ENCODE data around the gene COG5. TPM values are rescaled to one million over a fixed set of nuclear protein-coding genes. Genes with fewer than 3 reads are reported as not detected.

The COG5 gene
- total and polyA plus RNA-seq, 3 donors from 2014 or later = 27.1 to 76.1 (median 70.6) TPM

DNA sequence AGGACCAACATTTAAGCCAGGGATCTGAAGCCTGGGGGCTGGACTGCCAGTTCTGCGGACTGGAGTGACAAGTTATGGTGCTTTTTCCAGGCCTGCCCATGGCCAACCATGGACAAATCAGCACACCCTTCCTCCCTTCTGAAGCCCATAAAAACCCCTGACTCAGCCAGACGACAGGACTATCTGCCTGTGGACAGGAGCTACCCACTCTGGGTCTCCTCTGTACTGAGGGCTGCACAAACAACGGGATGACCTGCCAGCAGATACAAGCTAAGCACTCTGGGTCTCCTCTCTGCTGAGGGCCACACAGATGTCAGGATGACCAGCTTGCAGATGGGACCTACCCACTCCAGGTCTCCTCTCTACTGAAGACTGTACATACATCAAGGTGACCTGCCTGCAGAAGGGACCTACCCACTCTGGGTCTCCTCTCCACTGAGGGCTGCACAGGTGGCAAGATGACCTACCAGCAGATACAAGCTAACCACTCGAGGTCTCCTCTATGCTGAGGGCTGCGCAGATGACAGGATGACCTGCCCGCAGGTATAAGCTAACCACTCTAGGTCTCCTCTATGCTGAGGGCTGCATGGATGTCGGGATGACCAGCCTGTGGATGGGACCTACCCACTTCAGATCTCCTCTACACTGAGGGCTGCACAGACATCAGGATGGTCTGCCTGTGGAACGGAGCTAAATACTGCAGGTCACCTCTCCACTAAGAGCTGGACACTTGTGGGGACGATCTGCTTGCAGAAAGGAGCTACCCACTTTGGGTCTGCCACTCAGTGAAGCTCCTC is 204.0 kb downstream of the COG5 start:
- 82 to 87% methylated on average over 2 to 9 of the region's 9 CpGs for WGBS, 2 donors
- intact Hi-C loops (cut with DNase I; ENCODE audit: low total_unique reads) = no loop called here
- Histone ChIP-seq H3K36me3 (ENCODE audit: low read depth, missing control alignments) (no peaks in the 10 kb centered on the region), H3K27me3 (no peaks in the 10 kb centered on the region), H3K4me3 (no peak overlapping the region), H3K9me3 (no peaks in the 10 kb centered on the region), H3K27ac (no peak overlapping the region), H3K4me1 (no peaks in the 10 kb centered on the region)
- no peak for DNase-seq
- TF ChIP-seq, protein P1, sequence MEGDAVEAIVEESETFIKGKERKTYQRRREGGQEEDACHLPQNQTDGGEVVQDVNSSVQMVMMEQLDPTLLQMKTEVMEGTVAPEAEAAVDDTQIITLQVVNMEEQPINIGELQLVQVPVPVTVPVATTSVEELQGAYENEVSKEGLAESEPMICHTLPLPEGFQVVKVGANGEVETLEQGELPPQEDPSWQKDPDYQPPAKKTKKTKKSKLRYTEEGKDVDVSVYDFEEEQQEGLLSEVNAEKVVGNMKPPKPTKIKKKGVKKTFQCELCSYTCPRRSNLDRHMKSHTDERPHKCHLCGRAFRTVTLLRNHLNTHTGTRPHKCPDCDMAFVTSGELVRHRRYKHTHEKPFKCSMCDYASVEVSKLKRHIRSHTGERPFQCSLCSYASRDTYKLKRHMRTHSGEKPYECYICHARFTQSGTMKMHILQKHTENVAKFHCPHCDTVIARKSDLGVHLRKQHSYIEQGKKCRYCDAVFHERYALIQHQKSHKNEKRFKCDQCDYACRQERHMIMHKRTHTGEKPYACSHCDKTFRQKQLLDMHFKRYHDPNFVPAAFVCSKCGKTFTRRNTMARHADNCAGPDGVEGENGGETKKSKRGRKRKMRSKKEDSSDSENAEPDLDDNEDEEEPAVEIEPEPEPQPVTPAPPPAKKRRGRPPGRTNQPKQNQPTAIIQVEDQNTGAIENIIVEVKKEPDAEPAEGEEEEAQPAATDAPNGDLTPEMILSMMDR (IDR thresholded peaks at IDR 0.05) = no peak
- no peak for TF ChIP-seq POLR2A (IDR thresholded peaks at IDR 0.05)

DNA sequence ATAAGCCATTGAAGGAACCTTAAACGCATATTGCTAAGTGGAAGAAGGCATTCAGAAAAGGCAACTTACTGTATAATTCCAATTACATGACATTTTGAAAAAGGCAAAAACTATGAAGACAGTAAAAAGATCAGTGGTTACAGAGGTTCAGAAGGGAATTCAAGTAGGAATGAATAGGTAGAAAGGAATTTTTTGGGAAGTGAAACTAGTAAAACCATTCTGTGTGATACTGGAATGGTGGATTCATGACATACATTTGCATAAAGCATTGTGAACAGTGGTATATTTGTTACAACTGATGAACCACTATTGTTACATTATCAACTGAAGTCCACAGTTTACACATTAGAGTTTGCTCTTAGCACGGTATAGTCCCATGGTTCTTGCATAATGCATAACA is 208.1 kb downstream of the COG5 start:
- Histone ChIP-seq H3K4me1 (no peaks in the 10 kb centered on the region), H3K27ac (no peak overlapping the region), H3K9me3 (no peaks in the 10 kb centered on the region), H3K27me3 (no peaks in the 10 kb centered on the region), H3K36me3 (ENCODE audit: low read depth, missing control alignments) (no peaks in the 10 kb centered on the region), H3K4me3 (no peak overlapping the region)
- intact Hi-C loops (cut with DNase I; ENCODE audit: low total_unique reads) = no loop called here
- WGBS, 2 donors = 82 to 83% methylated on average over 2 of the region's 2 CpGs
- TF ChIP-seq POLR2A (IDR thresholded peaks at IDR 0.05) = no peak
- TF ChIP-seq, protein P1 (IDR thresholded peaks at IDR 0.05) = no peak
- no peak for DNase-seq

DNA sequence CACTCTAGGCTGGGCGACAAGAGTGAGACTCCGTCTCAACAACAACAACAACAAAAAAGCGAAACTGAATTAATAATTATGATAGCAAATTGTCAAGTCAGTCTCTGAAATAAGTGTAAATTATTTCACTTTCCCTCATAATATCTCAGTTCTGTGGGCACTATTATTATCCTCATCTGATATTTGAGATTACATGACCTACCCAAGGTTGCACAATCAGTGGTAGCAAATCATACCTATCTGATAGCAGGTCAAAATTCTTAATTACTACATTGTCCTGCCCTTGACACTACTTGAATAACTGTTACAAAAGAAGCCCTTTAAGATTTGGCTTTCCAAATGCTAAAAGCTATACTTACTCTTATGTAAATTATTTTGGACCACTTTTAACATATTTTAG is 209.1 kb downstream of the COG5 start:
- Histone ChIP-seq H3K9me3 (no peaks in the 10 kb centered on the region), H3K4me3 (no peak overlapping the region), H3K27ac (no peak overlapping the region), H3K36me3 (ENCODE audit: low read depth, missing control alignments) (no peaks in the 10 kb centered on the region), H3K4me1 (no peaks in the 10 kb centered on the region), H3K27me3 (no peaks in the 10 kb centered on the region)
- intact Hi-C loops (cut with DNase I; ENCODE audit: low total_unique reads) = no loop called here
- TF ChIP-seq POLR2A (IDR thresholded peaks at IDR 0.05) = no peak
- TF ChIP-seq, protein P1 (IDR thresholded peaks at IDR 0.05) = no peak
- 93 to 96% methylated on average over 3 of the region's 3 CpGs for WGBS, 2 donors
- DNase-seq = no peak

DNA sequence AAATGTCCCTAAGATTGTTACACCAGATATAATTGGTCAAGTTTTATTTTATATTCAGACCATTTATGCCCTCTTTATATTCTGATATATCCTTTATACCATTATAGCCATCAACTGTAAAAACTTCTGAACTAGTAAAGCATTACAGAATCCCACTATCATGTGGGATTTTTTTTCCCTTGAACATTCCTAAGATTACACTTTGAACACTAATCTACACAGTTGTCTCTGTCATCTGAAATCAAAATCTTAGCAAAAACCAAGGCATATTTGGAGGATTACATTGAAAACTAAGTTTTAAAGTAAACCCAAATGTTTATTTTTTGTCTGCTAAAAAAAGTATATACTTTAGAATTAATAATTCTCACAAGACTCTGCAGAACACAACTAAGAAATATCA is 210.0 kb downstream of the COG5 start:
- no peaks in the 10 kb centered on the region for H3K27me3 ChIP-seq
- H3K4me3 ChIP-seq = no peak overlapping the region
- no peak overlapping the region for H3K27ac ChIP-seq
- intact Hi-C loops (cut with DNase I; ENCODE audit: low total_unique reads) = no loop called here
- H3K9me3 ChIP-seq = no peaks in the 10 kb centered on the region
- no peaks in the 10 kb centered on the region for H3K36me3 ChIP-seq (ENCODE audit: low read depth, missing control alignments)
- TF ChIP-seq POLR2A (IDR thresholded peaks at IDR 0.05) = no peak
- TF ChIP-seq, protein P1 (IDR thresholded peaks at IDR 0.05) = no peak
- DNase-seq = no peak
- H3K4me1 ChIP-seq = no peaks in the 10 kb centered on the region

DNA sequence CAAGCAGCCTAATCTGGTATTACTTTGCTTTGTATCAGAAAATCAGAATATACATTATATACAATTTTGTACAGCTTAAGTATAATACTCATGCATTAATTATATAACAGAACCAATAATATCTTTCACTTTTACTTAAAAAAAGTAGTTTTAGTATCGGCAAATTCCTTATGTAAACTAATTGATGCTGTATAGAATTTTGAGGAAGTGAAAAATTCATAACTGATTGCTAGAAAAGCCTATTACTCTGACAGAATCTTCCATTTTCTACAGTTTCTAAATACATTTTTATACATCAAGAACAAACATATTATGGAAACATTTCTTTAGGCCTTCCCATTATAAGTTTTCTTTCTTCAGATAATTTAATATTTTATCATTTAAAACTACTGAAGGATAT is 217.8 kb downstream of the COG5 start:
- H3K4me3 ChIP-seq = no peak overlapping the region
- TF ChIP-seq, protein P1 (IDR thresholded peaks at IDR 0.05) = no peak
- TF ChIP-seq POLR2A (IDR thresholded peaks at IDR 0.05) = no peak
- H3K36me3 ChIP-seq (ENCODE audit: low read depth, missing control alignments) = no peaks in the 10 kb centered on the region
- intact Hi-C loops (cut with DNase I; ENCODE audit: low total_unique reads) = no loop called here
- H3K9me3 ChIP-seq = no peaks in the 10 kb centered on the region
- no peaks in the 10 kb centered on the region for H3K4me1 ChIP-seq
- WGBS, 2 donors = 92 to 97% methylated on average over 1 of the region's 1 CpG
- DNase-seq = no peak
- H3K27ac ChIP-seq = no peak overlapping the region
- H3K27me3 ChIP-seq = no peaks in the 10 kb centered on the region
